GM19372 (cell line): ENCODE data around the gene RGS17.

Experiments used
- ATAC-seq: cut with Tn5 transposase; IDR thresholded peaks from one replicate; pipeline ENCODE4 v1.9.1; 2021; ENCODE audit warnings: mild to moderate bottlenecking, low read depth, moderate library complexity; ENCODE audit not compliant: unreplicated experiment

RGS17 gene

DNA sequence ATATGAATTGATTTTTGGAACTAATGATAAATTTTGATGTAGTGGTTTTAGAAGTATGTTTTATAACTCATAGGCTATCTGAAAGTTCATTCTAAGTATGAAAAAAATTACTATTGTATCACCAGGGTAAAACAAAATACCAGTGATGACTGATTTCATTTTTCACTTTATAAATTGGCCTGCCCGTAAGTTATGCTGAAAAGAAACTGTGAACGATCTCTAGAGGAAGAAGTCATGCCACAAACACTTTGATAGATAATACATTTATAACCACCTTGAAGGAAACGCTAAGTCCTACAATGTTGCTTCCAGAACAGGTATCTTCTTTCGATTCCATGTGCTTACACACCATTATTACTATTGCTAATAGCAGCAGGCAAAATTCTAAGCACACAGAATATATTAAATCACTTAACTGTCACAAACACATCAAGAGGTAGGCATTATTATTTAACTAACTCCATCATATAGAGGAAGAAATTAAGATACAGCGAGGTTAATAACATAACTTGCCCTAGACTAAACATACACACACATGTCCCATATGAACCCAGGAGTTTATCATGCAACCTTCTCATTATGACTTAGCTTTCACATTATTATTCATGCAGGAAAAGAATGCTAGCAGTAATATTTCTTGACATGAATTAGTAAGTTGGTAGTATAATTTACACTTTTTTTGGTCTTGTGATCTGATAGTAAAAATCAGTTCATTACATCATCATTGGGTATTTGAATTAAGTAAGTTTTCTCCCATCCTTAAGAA is 44.7 kb downstream of the RGS17 start:
- ATAC-seq = no peak

DNA sequence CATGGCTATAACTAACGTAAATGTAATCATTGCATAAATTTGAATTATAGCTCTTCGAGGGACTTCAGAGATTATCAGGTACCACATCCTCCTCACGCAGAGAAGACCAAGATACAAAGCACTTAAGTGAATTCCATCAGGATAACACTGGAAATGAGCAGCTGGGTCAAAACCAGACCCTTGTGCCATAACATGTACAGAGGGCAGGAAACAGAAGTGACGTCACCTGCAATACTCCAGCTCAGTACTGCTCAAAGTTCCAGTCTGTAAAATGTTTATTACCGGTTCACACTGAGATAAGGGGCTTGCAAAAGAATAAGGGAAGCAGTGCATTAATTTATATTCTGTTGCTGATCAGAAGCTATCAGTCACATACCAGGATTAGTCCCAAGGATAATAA is 45.8 kb downstream of the RGS17 start:
- ATAC-seq = no peak

DNA sequence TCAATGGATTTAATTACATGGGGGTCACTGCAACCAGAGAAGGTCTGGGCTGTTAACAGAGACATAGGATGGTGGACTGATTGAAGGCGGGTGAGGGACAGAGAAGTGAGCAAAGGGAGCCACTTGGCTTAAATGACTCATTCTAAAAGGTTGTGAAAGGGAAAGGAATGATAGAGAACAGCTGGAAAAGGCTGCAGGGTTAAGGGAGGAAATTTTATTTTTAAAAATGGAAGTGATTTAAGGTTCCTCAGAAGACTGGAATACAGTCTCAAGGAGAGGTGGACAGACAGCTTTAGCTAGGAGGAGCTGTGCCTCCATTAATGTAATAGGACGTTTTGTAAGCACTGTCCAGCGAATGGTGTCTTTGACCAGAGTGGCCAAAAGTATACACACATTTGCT is 46.7 kb downstream of the RGS17 start:
- no peak for ATAC-seq

DNA sequence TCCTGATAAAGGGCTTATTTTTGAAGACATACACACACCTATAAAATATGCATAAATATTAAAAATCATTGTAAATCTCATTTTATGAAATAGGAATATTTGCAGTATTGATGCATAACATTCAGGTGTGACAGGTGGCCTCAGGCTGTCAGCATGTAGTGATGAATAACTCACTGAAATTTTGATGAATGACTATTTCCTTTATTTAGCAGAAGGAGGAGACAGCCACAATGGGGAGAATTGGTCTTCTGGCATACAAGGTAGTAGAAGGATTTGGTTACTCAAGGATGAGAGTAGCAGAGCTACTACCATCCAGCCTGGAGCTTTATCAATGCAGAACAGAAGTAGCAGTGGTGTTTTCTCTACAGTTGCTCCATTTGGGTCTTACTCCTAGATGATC is 47.2 kb downstream of the RGS17 start:
- ATAC-seq = no peak

DNA sequence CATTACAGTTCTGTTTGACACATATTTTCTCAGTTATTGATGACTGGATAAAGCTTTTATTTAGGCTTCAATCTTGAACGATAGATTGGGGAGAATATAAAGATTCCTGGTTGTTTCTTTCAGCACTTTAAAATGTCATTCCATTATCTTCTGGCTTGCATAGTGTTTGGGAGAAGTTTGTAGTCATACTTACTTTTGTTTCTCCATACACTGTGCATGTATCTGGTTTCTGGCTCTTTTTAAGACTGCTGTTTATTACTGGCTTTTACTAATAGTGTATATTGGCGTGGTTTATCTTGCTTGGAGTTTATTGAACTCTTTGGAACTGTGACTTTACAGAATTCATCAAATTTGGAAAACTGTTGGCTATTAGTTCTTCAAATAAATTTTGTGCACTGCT is 49.2 kb downstream of the RGS17 start:
- no peak for ATAC-seq

DNA sequence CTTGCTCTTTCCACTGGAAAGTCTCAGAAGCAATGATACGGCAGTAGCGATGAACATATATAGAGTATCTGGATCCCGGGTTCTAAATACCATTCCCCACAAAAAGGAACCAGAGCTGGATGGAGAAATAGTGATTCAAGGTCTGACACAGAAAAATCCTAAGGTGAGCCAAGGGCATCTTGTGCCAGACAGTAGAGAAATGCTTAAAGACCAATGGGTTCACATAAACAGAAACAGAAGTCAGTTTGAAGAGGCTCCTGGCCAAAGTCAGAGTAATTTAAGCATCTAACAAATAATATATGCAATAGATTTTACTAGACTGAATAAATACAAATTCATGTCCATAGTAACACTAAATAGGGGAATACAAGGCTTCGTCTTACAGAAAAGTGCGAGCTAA is 54.7 kb downstream of the RGS17 start:
- ATAC-seq = no peak

- ATAC-seq = no peak
Measured at GRCh38 chr6:153074761-153075160, 56.3 kb downstream of the RGS17 start.

DNA sequence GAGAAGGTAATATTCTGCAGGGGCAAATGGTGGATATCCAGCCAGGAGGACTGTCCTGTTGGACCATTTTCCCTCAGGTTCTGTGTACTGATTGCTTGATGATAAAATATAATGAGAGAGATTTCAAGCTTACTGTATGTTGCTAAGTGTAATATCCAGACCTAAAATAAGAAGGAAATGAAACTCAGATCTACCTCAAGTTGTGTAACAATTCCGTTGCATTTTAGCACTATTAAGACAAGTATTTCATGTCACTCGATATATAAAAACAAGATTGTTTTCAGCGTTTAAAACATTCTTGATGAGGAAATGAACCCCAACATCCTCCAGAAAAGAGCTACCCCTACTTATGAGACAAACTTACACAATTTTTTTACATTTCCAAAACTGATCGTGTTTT is 57.2 kb downstream of the RGS17 start:
- ATAC-seq = no peak

DNA sequence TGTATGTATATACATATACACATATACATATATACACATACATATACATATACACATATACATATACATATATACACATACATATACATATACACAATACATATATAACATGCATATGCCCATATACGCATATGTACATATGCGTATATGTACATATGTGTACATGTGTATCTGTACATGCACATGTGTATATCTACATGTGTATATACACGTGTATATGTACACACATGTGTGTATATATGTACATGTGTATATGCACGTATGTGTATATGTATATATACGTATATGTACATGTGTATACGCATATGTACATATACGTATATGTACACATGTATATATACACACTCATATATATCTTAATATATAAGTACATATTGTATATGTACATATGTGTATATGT is 60.3 kb downstream of the RGS17 start:
- ATAC-seq = no peak

DNA sequence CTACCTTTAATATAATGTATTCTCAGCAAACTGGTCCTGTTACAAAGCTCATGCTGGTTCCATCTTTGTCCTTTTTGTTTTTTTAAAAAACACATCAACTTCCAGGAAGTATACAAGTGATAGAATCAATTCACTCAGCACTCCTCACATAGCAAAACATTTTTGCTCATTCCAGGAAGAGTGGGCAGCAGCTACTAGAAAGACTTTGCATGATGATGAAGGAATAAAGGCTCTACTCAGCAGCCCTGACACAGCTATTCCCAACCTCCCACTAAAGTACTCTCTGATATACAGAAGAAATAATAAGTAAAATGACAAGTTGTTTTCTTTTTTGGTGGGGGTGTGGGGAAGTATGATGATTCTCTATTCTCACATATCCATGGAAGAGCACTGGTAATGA is 61.2 kb downstream of the RGS17 start:
- ATAC-seq = no peak

DNA sequence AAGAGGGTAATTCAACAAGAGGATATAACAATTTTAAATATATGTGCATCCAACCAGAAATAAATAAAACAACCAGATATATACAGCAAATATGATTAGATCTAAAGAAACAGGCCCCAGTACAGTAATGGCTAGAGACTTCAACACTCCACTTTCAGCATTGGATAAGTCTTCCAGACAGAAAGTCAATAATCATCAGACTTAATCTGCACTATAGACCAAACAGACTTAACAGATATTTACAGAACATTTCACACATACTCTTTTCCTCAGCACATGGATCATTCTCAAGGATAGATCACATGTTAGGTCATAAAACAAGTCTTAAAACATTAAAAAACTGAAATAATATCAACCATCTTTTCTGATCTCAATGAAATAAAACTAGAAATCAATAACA is 65.9 kb downstream of the RGS17 start:
- no peak for ATAC-seq

DNA sequence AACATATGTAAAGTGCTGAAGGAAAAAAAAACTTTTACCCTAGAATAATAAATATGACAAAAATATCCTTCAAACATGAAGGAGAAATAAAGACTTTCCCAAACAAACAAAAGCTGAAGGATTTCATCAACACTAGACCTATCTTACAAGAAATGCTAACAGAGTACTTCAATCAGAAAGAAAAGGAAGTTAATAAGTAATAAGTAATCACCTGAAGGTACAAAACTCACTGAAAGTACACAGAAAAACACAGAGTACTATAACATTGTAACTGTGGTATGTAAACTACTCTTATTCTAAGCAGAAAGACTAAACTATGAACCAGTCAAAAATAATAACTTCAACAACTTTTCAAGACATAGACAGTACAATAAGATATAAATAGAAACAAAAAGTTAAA is 67.1 kb downstream of the RGS17 start:
- ATAC-seq = no peak

GRCh38 chr6:153062516-153062915 is 68.6 kb downstream of the RGS17 start:
- no peak for ATAC-seq

DNA sequence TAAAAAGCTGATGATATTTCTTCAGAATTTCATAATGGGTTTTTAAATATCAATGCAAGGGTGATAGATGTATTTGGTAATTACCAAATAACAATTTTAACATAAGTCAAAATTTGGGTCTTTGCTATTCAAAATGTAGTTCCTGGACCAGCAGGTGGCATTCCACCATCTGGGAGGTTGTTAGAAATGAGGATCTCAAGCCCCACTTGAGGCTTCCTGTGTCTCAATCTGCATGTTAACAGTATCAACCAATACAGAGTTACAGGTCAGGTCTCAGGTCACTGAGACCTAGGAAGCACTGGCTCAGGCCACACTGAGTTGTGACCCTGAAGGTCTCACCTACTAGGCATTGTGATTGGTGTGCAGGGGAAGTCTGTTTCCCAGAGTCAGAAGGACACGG is 71.3 kb downstream of the RGS17 start:
- no peak for ATAC-seq

GRCh38 chr6:153059311-153059710 is 71.8 kb downstream of the RGS17 start:
- no peak for ATAC-seq

DNA sequence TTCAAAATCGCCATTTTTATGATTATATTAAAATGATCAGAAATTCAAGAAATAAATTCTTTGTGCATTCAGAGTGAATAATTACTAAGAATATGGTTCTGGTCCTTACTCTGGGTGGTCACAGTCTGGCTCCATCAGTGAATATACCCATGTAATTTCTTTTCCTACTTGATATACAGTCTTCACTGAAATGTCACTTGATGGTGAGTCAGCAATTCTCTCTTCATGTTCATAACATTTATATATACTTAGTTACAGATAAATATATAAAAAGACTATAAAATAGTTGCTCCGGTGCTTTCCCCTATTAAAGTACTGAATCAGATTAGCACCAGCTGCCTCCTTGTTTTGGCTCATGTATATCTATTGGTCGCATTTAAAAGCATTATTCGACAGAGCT is 72.2 kb downstream of the RGS17 start:
- ATAC-seq = no peak

- no peak for ATAC-seq
Measured at GRCh38 chr6:153058291-153058690, 72.8 kb downstream of the RGS17 start.

DNA sequence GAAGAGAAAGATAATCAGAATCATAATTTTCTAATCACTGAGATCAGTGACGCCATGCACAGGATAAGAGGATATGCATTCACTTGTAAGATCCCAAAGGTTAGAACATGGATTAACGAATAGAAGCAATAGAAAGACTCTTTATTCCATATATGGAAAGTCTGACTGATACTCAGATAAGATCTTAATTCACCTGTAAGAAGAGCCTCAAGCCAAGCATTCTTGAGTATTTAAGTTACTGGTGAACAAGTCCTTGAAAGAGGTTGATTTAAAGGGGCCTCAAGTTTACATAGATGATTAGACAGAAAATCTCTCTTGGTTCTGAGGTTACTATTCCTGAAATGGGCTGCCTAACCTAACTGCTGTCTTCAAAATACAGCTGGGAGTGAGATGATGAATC is 74.8 kb downstream of the RGS17 start:
- ATAC-seq = no peak

DNA sequence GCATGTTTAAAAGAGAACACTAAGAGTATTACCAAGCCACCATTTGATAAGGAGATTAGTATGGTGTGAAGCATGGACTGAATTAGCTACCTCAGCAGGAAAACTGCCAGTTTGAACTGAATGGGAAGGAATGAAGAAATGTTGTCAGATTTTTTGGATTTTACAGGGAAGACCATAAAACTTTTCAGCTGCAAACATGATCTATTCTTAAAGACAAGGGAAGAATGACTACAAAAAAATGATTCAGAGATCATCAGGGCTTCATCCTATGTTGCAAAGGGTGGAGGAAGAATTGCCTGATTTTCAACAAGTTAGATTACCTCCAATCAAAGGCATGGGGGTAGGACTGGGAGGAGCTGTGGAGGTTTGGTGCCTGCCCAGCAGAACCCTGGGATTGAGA is 79.3 kb downstream of the RGS17 start:
- no peak for ATAC-seq

- ATAC-seq = no peak
Measured at GRCh38 chr6:153048631-153049030, 82.5 kb downstream of the RGS17 start.

- no peak for ATAC-seq
Measured at GRCh38 chr6:153047386-153047785, 83.7 kb downstream of the RGS17 start.

- no peak for ATAC-seq
Measured at GRCh38 chr6:153045271-153045670, 85.8 kb downstream of the RGS17 start.

DNA sequence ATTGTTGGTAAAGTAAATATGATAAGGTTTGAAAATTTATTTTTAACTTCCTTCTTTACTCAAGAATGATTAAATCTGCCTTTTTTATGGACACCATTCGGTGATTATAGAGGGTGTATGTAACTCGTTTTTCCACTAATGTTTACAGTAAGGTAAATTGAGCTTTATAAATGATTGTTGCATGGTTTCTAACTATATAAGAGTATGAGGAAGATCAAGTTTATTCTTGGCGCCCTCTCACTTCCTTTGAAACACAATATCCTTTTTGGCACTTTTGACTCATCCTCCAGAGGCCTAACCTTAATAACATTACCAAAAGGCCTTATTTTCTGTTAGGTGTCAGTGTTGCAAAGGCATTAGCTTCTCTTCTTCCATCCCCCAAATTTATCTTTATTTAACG is 86.8 kb downstream of the RGS17 start:
- ATAC-seq = no peak
